Gastroesophageal sphincter (tissue), 3 donors: ENCODE results near the gene CYCS.

ENCODE experiments used
- POLR2A ChIP-seq, 2 donors: fragments of 450-650 bp; IDR thresholded peaks; one replicate each; pipeline ENCODE4 v1.6.1; 2017; ENCODE audit warnings: antibody characterized with exemption in 2 of 2, mild to moderate bottlenecking in 2 of 2, moderate library complexity in 1 of 2
- TF ChIP-seq, protein P1 (sequence below), 4 experiments: fragments of 200-600 bp in 2 of 4; fragments of 450-650 bp in 2 of 4; sonication (generic) in 1 of 4; IDR thresholded peaks; one replicate each; pipeline ENCODE4 v1.5.1; 2017 to 2019; ENCODE audit warnings: antibody characterized with exemption in 4 of 4, mild to moderate bottlenecking in 2 of 4, moderate library complexity in 2 of 4

DNA sequence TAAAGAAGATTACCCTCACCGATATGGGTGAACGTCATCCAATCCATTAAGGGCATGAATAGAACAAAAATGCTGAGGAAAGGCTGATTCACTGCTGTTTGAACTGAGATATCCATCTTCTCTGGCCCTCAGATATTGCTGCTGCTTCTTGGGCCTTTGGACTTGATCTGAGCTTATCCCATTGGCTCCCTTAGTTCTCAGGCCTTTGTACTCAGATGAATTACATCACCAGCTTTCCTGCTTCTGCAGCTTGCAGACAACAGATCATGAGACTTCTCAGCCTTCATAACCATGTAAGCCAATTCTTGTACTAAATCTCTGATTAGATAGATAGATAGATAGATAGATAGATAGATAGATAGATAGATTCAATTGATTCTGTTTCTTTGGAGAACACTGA, 40.2 kb downstream of the CYCS start:
- TF ChIP-seq, protein P1, sequence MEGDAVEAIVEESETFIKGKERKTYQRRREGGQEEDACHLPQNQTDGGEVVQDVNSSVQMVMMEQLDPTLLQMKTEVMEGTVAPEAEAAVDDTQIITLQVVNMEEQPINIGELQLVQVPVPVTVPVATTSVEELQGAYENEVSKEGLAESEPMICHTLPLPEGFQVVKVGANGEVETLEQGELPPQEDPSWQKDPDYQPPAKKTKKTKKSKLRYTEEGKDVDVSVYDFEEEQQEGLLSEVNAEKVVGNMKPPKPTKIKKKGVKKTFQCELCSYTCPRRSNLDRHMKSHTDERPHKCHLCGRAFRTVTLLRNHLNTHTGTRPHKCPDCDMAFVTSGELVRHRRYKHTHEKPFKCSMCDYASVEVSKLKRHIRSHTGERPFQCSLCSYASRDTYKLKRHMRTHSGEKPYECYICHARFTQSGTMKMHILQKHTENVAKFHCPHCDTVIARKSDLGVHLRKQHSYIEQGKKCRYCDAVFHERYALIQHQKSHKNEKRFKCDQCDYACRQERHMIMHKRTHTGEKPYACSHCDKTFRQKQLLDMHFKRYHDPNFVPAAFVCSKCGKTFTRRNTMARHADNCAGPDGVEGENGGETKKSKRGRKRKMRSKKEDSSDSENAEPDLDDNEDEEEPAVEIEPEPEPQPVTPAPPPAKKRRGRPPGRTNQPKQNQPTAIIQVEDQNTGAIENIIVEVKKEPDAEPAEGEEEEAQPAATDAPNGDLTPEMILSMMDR (IDR thresholded peaks at IDR 0.05) = no peak
- no peak for TF ChIP-seq POLR2A (IDR thresholded peaks at IDR 0.05)
